Hepatic stellate cell (primary cell): ENCODE results near the gene SEMA4D.

Experiments used
- DNase-seq: peaks from one replicate; pipeline ENCODE4 v3.0.0; 2011; ENCODE audit warnings: low spot score

SEMA4D gene

GRCh38 chr9:89465726-89466308, 32.1 kb downstream of the SEMA4D start:
- DNase-seq = no peak

- no peak for DNase-seq
Observed at GRCh38 chr9:89465001-89465451, 32.9 kb downstream of the SEMA4D start.

GRCh38 chr9:89464300-89464901, 33.5 kb downstream of the SEMA4D start:
- DNase-seq = no peak

GRCh38 chr9:89462817-89463683, 34.9 kb downstream of the SEMA4D start:
- no peak for DNase-seq

GRCh38 chr9:89462199-89462598, 35.7 kb downstream of the SEMA4D start:
- DNase-seq = no peak

GRCh38 chr9:89461265-89461664, 36.6 kb downstream of the SEMA4D start:
- DNase-seq = no peak

- DNase-seq = no peak
Observed at GRCh38 chr9:89460551-89460950, 37.4 kb downstream of the SEMA4D start.

- DNase-seq = no peak
Observed at GRCh38 chr9:89458768-89459496, 39.0 kb downstream of the SEMA4D start.

- no peak for DNase-seq
Observed at GRCh38 chr9:89457376-89457855, 40.5 kb downstream of the SEMA4D start.

- no peak for DNase-seq
Observed at GRCh38 chr9:89455356-89455824, 42.5 kb downstream of the SEMA4D start.

- no peak for DNase-seq
Observed at GRCh38 chr9:89454498-89455355, 43.2 kb downstream of the SEMA4D start.

- no peak for DNase-seq
Observed at GRCh38 chr9:89453452-89453851, 44.5 kb downstream of the SEMA4D start.

- no peak for DNase-seq
Observed at GRCh38 chr9:89452561-89452960, 45.4 kb downstream of the SEMA4D start.

GRCh38 chr9:89450213-89450612, 47.7 kb downstream of the SEMA4D start:
- DNase-seq = no peak

GRCh38 chr9:89449261-89449671, 48.6 kb downstream of the SEMA4D start:
- DNase-seq = no peak

- no peak for DNase-seq
Observed at GRCh38 chr9:89448821-89449220, 49.1 kb downstream of the SEMA4D start.

GRCh38 chr9:89448381-89448780, 49.5 kb downstream of the SEMA4D start:
- DNase-seq = no peak

GRCh38 chr9:89447416-89447815, 50.5 kb downstream of the SEMA4D start:
- no peak for DNase-seq

- no peak for DNase-seq
Observed at GRCh38 chr9:89446961-89447310, 51.0 kb downstream of the SEMA4D start.

GRCh38 chr9:89446261-89446960, 51.5 kb downstream of the SEMA4D start:
- DNase-seq = no peak

GRCh38 chr9:89445801-89446251, 52.1 kb downstream of the SEMA4D start:
- DNase-seq = no peak
